GM12801 (cell line): Measurements from ENCODE around the gene KANSL2.

ENCODE experiments used
- CTCF ChIP-seq: IDR thresholded peaks from one replicate; pipeline ENCODE4 v1.5.1; 2011; ENCODE audit warnings: control low read depth; ENCODE audit not compliant: insufficient read length; ENCODE audit errors: extremely low read depth

KANSL2 gene

GRCh38 chr12:48640428-48640827 lies 41.6 kb downstream of the KANSL2 start:
- TF ChIP-seq CTCF, result no peak

- TF ChIP-seq CTCF, result no peak
These were observed 51.0 kb downstream of the KANSL2 start for GRCh38 chr12:48631071-48631470.

GRCh38 chr12:48630346-48630745 lies 51.7 kb downstream of the KANSL2 start:
- TF ChIP-seq CTCF, result no peak

- no peak for TF ChIP-seq CTCF
These were observed 52.5 kb downstream of the KANSL2 start for GRCh38 chr12:48629541-48629940.

GRCh38 chr12:48627556-48627955 lies 54.5 kb downstream of the KANSL2 start:
- TF ChIP-seq CTCF, result no peak

- peak; percentile 98 for TF ChIP-seq CTCF
These were observed 63.5 kb downstream of the KANSL2 start for GRCh38 chr12:48618541-48618940.

GRCh38 chr12:48615681-48616080 lies 66.4 kb downstream of the KANSL2 start:
- TF ChIP-seq CTCF, result no peak

- no peak for TF ChIP-seq CTCF
These were observed 68.7 kb downstream of the KANSL2 start for GRCh38 chr12:48613321-48613720.
